Astrocyte (in vitro differentiated cells and primary cell): ENCODE results near the gene KIAA0232. TPM values are rescaled to one million over a fixed set of nuclear protein-coding genes. Genes with fewer than 3 reads are reported as not detected.

Source experiments
- DNase-seq: peaks from one replicate; pipeline ENCODE4 v3.0.0-alpha.2; 2010; ENCODE audit warnings: low read depth
- FAIRE-seq: peaks from 2 replicates; lab custom pipeline; 2011; peaks lifted over from hg19 to GRCh38; lab: Jason Lieb, UNC
- H2AFZ ChIP-seq: 2 replicates; pipeline ENCODE4 v1.6.0; 2012; ENCODE audit warnings: low read depth, low read length, inconsistent platforms
- H3K27ac ChIP-seq: 2 replicates; pipeline ENCODE4 v1.5.1; 2011; ENCODE audit warnings: low read depth, low read length, inconsistent platforms
- H3K27me3 ChIP-seq: 2 replicates; pipeline ENCODE4 v1.6.0; 2011; ENCODE audit warnings: low read length, inconsistent platforms; ENCODE audit not compliant: insufficient read depth
- H3K36me3 ChIP-seq: 2 replicates; pipeline ENCODE4 v1.5.1; 2011; ENCODE audit warnings: low read length, inconsistent platforms; ENCODE audit not compliant: insufficient read depth
- H3K4me1 ChIP-seq: 2 replicates; pipeline ENCODE4 v1.5.1; 2011; ENCODE audit warnings: low read length, inconsistent platforms; ENCODE audit not compliant: insufficient read depth
- H3K4me2 ChIP-seq: 2 replicates; pipeline ENCODE4 v1.6.0; 2012; ENCODE audit warnings: low read length, inconsistent platforms
- H3K4me3 ChIP-seq: 2 replicates; pipeline ENCODE4 v1.5.1; 2011; ENCODE audit warnings: low read depth, mild to moderate bottlenecking, low read length, inconsistent platforms; ENCODE audit not compliant: insufficient read depth
- H3K79me2 ChIP-seq: 2 replicates; pipeline ENCODE4 v1.6.0; 2012; ENCODE audit warnings: mild to moderate bottlenecking, low read length, inconsistent platforms; ENCODE audit not compliant: insufficient read depth
- H3K9ac ChIP-seq: 2 replicates; pipeline ENCODE4 v1.6.0; 2012; ENCODE audit warnings: mild to moderate bottlenecking, low read length, inconsistent platforms
- H3K9me3 ChIP-seq: 2 replicates; pipeline ENCODE4 v1.5.1; 2012; ENCODE audit warnings: low read depth, mild to moderate bottlenecking, low read length, inconsistent platforms; ENCODE audit not compliant: insufficient read depth
- H4K20me1 ChIP-seq: 2 replicates; pipeline ENCODE4 v1.6.0; 2012; ENCODE audit warnings: low read length, inconsistent platforms; ENCODE audit not compliant: insufficient read depth
- H3K27ac Mint-ChIP-seq: one replicate; pipeline ENCODE4 v1.8.0; 2021; ENCODE audit warnings: mild to moderate bottlenecking, mixed read lengths; ENCODE audit not compliant: unreplicated experiment
- H3K27me3 Mint-ChIP-seq: one replicate; pipeline ENCODE4 v1.8.0; 2021; ENCODE audit warnings: low read depth, mixed read lengths; ENCODE audit not compliant: unreplicated experiment
- H3K36me3 Mint-ChIP-seq: one replicate; pipeline ENCODE4 v1.8.0; 2021; ENCODE audit warnings: low read depth, mixed read lengths; ENCODE audit not compliant: unreplicated experiment
- H3K4me1 Mint-ChIP-seq: one replicate; pipeline ENCODE4 v1.8.0; 2021; ENCODE audit warnings: low read depth, mixed read lengths; ENCODE audit not compliant: unreplicated experiment
- H3K4me3 Mint-ChIP-seq: one replicate; pipeline ENCODE4 v1.8.0; 2021; ENCODE audit warnings: mild to moderate bottlenecking, moderate library complexity, mixed read lengths; ENCODE audit not compliant: unreplicated experiment
- H3K9me3 Mint-ChIP-seq: one replicate; pipeline ENCODE4 v1.8.0; 2021; ENCODE audit warnings: mild to moderate bottlenecking, mixed read lengths; ENCODE audit not compliant: unreplicated experiment
- EZH2 ChIP-seq: IDR thresholded peaks from 2 replicates; pipeline ENCODE4 v1.6.1; 2012; ENCODE audit warnings: mild to moderate bottlenecking, low read length, inconsistent platforms; ENCODE audit not compliant: insufficient read depth
- total RNA-seq: library from RNA; stranded (reverse); gene quantifications from 2 replicates; pipeline ENCODE4 v1.2.1, GENCODE V29; 2021
- TF ChIP-seq, protein P1 (sequence below): IDR thresholded peaks from 2 replicates; pipeline ENCODE4 v1.5.1; 2011; ENCODE audit warnings: low read depth, mild to moderate bottlenecking, inconsistent platforms, low read length, moderate library complexity; ENCODE audit not compliant: insufficient read depth

KIAA0232 gene
- total RNA-seq, 1 donor from 2014 or later = 27.6 TPM

DNA sequence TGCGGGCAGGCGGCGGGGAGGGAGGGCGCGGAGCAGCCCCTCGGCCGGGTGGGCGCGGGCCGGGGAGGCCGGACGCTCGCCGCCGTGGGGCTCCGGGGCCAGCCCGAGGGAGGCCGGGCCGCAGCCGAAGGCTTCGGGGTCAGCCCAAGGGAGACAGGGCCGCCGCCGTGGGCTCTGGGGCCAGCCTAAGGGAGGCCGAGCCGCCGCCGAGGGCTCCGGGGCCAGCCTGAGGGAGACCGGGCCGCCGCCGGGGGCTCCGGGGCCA, 251 bp downstream of the KIAA0232 start:
- peaks cover 46% of the 10 kb centered on the region for H3K79me2 ChIP-seq
- no peaks in the 10 kb centered on the region for H3K9me3 ChIP-seq
- DNase-seq (no peak), FAIRE-seq (no peak)
- H4K20me1 ChIP-seq = peaks cover 42% of the 10 kb centered on the region
- Mint-ChIP-seq H3K4me1 (peaks cover 29% of the 10 kb centered on the region), H3K36me3 (peaks cover 4% of the 10 kb centered on the region), H3K27me3 (no peaks in the 10 kb centered on the region), H3K27ac (no peak overlapping the region), H3K4me3 (no peak overlapping the region), H3K9me3 (no peaks in the 10 kb centered on the region)
- peaks cover 7% of the 10 kb centered on the region for H3K4me1 ChIP-seq
- H3K9ac ChIP-seq = peak overlapping the region; percentile 95
- peak overlapping the region; percentile 83 for H3K4me3 ChIP-seq
- peaks cover 3% of the 10 kb centered on the region for H3K36me3 ChIP-seq
- peak overlapping the region; percentile 82 for H3K27ac ChIP-seq
- H2AFZ ChIP-seq = peak overlapping the region; percentile 72
- H3K4me2 ChIP-seq = peak overlapping the region; percentile 100
- no peak for TF ChIP-seq EZH2
- TF ChIP-seq, protein P1, sequence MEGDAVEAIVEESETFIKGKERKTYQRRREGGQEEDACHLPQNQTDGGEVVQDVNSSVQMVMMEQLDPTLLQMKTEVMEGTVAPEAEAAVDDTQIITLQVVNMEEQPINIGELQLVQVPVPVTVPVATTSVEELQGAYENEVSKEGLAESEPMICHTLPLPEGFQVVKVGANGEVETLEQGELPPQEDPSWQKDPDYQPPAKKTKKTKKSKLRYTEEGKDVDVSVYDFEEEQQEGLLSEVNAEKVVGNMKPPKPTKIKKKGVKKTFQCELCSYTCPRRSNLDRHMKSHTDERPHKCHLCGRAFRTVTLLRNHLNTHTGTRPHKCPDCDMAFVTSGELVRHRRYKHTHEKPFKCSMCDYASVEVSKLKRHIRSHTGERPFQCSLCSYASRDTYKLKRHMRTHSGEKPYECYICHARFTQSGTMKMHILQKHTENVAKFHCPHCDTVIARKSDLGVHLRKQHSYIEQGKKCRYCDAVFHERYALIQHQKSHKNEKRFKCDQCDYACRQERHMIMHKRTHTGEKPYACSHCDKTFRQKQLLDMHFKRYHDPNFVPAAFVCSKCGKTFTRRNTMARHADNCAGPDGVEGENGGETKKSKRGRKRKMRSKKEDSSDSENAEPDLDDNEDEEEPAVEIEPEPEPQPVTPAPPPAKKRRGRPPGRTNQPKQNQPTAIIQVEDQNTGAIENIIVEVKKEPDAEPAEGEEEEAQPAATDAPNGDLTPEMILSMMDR = no peak
- no peaks in the 10 kb centered on the region for H3K27me3 ChIP-seq

DNA sequence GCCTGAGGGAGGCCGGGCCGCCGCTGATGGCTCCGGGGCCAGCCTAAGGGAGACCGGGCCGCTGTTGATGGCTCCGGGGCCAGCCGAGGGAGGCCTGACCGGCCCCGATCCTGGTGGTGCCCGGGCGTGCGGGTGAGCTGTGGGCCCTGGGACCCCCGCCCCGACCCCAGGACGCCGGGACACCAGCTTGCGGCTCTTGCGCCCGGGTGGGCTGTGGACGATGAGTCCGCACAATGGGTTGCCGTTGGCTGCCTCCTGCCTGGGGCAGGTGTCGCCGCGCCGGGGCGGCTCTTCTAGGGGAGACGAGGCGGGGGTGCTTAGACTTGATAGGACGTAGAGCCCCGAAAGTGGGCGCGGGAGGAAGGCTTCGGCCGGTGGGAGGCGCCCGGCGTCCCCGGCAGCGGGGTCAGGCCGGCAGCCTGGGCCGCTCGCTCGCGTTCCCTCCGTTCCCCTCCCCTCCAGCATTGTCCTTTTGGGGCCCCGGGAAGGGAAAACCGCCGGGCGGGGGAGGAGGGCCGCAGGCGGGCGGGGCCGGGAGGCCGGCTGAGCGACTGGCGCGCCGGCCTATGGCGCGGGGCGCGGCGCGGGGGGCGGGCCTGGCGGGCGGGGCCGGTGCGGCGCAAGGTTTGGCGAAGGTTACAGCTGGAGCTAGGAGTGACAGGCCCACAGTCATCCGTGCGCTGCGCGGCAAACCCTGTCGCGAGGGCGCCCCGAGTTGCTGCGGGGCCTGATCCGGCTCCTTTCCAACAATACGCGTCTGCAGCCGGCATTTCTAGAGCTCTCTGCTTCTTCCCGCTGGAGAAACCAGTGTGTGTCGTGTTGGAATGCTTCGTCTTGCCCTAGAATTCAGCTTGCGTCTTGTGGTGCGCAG, 819 bp downstream of the KIAA0232 start:
- H2AFZ ChIP-seq = peak overlapping the region; percentile 72
- FAIRE-seq = no peak

More for the DNA sequence above, 819 bp downstream of the KIAA0232 start:
- peak overlapping the region; percentile 89 for H3K4me3 ChIP-seq
- H3K27me3 ChIP-seq = no peaks in the 10 kb centered on the region
- peaks cover 3% of the 10 kb centered on the region for H3K36me3 ChIP-seq
- H3K9me3 Mint-ChIP-seq = no peaks in the 10 kb centered on the region
- peak overlapping the region; percentile 82 for H3K27ac ChIP-seq
- H3K4me1 Mint-ChIP-seq = peaks cover 25% of the 10 kb centered on the region
- H3K9me3 ChIP-seq = no peaks in the 10 kb centered on the region
- H3K27me3 Mint-ChIP-seq = no peaks in the 10 kb centered on the region
- H3K36me3 Mint-ChIP-seq = peaks cover 4% of the 10 kb centered on the region
- peak overlapping the region; percentile 95 for H3K9ac ChIP-seq
- peaks cover 52% of the 10 kb centered on the region for H3K79me2 ChIP-seq
- H3K4me1 ChIP-seq = peaks cover 7% of the 10 kb centered on the region
- TF ChIP-seq, protein P1 = no peak
- TF ChIP-seq EZH2 = no peak
- H3K4me3 Mint-ChIP-seq = peak overlapping the region; percentile 90
- peaks cover 48% of the 10 kb centered on the region for H4K20me1 ChIP-seq
- H3K27ac Mint-ChIP-seq = no peak overlapping the region
- peak overlapping the region; percentile 100 for H3K4me2 ChIP-seq
- DNase-seq = peak; percentile 58
